Rectal smooth muscle tissue (tissue), 1 donor: ENCODE data around the gene LAMA5.
"Not testable (repeated sequence)": the region's sequence is repeated elsewhere in the genome, so short reads cannot be mapped to it uniquely, and the experiment has no call there.

Experiments
- H3K27ac ChIP-seq: one replicate; pipeline ENCODE4 v1.7.0; 2013; ENCODE audit warnings: low read depth, low read length, inconsistent platforms
- H3K27me3 ChIP-seq: one replicate; pipeline ENCODE4 v1.7.0; 2013; ENCODE audit warnings: low read length; ENCODE audit not compliant: control insufficient read depth, insufficient read depth
- H3K36me3 ChIP-seq: one replicate; pipeline ENCODE4 v1.7.0; 2013; ENCODE audit warnings: low read length; ENCODE audit not compliant: control insufficient read depth, insufficient read depth
- H3K4me1 ChIP-seq: one replicate; pipeline ENCODE4 v1.7.0; 2013; ENCODE audit warnings: low read length; ENCODE audit not compliant: control insufficient read depth, insufficient read depth
- H3K4me3 ChIP-seq: one replicate; pipeline ENCODE4 v1.7.0; 2013; ENCODE audit warnings: low read length
- H3K9ac ChIP-seq: one replicate; pipeline ENCODE4 v1.7.0; 2013; ENCODE audit warnings: low read length

The LAMA5 gene

DNA sequence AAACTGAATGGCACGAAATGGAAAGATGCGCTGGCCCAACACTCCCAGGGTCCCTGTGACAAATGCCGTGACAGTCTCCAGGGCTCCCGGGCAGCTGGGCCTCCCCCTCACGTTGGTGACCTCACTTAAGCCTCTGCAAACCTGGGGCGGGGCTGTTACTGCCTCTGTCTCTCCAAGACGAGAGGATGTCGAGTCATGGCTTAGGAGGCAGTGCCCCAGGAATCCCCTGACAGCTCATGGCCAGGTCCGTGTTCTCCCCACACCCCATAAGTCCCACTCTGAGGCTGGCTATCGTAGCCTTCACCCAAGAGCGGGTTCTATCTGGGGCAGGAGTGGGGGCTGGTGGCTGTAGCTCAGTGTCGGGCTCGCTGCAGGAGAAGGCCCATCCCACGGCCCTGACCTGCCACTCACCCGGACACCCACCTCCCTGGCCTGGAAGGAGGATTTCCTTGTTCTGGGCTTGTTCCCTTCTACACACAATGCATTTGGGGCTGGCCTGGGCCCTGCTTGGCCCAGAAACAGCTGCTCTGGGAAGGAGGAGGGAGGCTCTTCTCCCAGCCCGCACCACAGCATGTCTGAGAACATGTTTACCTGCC lies 14.2 kb upstream of the LAMA5 start:
- H3K9ac ChIP-seq: no peak overlapping the region
- H3K27ac ChIP-seq: no peak overlapping the region
- H3K4me1 ChIP-seq: peaks cover 35% of the 10 kb centered on the region
- no peaks in the 10 kb centered on the region for H3K27me3 ChIP-seq
- H3K36me3 ChIP-seq: peaks cover 6% of the 10 kb centered on the region
- H3K4me3 ChIP-seq: no peak overlapping the region

DNA sequence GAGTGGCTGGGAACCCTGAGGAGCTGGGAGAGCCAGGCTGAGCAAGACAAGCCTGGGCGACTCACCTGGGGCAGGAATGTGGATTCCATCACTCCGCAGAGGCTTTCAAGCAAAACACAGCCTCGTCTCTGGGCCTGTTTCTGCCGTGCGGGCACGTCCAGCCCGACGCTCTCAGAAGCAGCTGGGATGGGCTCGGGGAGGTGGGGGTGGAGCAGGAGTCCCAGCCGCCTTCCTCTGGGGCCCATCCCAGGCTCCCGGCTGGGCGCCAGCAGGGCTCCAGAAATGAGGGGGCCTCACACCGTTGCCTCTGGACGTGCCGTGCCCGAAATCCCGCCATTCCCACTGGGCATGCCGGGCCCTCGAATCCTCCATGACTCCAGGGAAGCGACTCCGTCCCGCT lies 11.1 kb upstream of the LAMA5 start:
- Histone ChIP-seq H3K27ac (peak overlapping the region; percentile 96), H3K27me3 (peaks cover 2% of the 10 kb centered on the region), H3K36me3 (peaks cover 6% of the 10 kb centered on the region), H3K4me1 (peaks cover 44% of the 10 kb centered on the region), H3K9ac (no peak overlapping the region), H3K4me3 (peak overlapping the region; percentile 8)

GRCh38 chr20:62377615-62378178 lies 10.6 kb upstream of the LAMA5 start:
- Histone ChIP-seq H3K4me3 (peak overlapping the region; percentile 8), H3K4me1 (peaks cover 47% of the 10 kb centered on the region), H3K9ac (no peak overlapping the region), H3K36me3 (peaks cover 6% of the 10 kb centered on the region), H3K27ac (peak overlapping the region; percentile 96), H3K27me3 (peaks cover 2% of the 10 kb centered on the region)

DNA sequence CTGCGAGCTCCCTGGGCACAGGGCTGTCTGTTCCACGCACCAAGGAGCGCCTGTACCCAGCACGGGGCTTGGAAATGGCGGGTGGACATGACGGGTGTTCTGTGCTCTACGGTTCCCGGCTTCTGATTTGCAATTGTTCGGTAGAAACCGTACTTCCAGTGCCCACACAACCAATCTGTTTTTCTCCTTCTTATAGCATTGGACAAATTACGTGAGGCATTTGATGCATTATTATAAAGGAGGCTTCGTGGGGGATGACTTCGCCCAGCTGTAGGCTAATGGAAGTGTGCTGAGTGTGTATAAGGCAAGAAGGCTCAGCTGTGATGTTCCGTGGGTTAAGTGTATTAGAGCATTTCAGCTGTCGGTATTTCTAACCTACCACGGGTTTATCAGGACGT lies 10.0 kb upstream of the LAMA5 start:
- H3K4me3 ChIP-seq: no peak overlapping the region
- no peak overlapping the region for H3K9ac ChIP-seq
- peak overlapping the region; percentile 96 for H3K27ac ChIP-seq
- H3K36me3 ChIP-seq: peaks cover 2% of the 10 kb centered on the region
- peaks cover 47% of the 10 kb centered on the region for H3K4me1 ChIP-seq
- peaks cover 2% of the 10 kb centered on the region for H3K27me3 ChIP-seq

DNA sequence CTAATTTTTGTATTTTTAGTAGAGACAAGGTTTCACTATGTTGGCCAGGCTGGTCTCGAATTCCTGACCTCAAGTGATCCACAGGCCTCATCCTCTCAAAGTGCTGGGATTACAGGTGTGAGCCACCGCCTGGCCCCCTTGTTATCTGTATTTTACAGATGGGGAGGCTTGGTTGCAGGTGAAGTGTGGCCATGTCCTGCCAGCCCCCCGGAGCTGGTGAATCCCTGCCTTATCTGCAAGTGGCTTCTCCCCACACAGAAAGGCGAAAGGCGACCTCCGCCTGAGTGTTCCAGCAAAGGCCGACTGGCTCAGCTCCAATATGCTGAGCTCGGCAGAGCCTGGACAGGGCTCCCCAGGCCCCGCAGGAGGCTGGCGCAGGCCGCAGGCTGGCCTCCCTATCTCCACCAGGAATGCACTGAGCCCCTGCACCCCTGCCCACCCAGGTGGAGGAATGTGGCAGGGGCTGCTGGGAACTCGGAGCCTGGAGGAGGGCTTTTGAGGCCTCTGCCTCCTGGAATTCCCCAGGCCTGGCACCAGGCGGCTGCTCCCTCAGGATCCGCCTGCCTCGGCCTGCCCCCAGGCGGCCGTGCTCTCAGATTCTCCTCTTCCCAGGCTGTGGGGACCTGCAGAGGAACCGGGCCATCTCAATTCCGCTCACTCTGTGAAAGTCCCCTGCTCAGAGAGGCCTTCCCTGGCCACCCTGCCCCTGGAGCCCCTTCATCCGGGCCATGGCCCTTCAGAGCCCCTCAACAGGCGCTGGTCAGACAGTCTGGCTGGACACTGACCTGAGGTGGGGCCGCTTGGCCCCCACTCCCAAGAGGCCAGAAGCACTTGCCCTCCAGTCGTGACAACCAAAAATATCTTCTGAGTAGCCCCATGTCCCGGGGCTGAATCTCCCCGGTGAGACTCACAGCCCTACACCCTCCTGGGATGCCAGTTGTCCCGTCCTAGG lies 9.3 kb upstream of the LAMA5 start:
- peaks cover 53% of the 10 kb centered on the region for H3K4me1 ChIP-seq
- H3K9ac ChIP-seq: no peak overlapping the region
- no peaks in the 10 kb centered on the region for H3K36me3 ChIP-seq
- H3K27ac ChIP-seq: peak overlapping the region; percentile 96
- H3K27me3 ChIP-seq: peaks cover 2% of the 10 kb centered on the region
- no peak overlapping the region for H3K4me3 ChIP-seq

GRCh38 chr20:62374331-62375152 lies 7.4 kb upstream of the LAMA5 start:
- H3K4me1 ChIP-seq: peaks cover 69% of the 10 kb centered on the region
- no peaks in the 10 kb centered on the region for H3K36me3 ChIP-seq
- H3K9ac ChIP-seq: no peak overlapping the region
- no peak overlapping the region for H3K4me3 ChIP-seq
- H3K27me3 ChIP-seq: peaks cover 8% of the 10 kb centered on the region
- H3K27ac ChIP-seq: peak overlapping the region; percentile 96

DNA sequence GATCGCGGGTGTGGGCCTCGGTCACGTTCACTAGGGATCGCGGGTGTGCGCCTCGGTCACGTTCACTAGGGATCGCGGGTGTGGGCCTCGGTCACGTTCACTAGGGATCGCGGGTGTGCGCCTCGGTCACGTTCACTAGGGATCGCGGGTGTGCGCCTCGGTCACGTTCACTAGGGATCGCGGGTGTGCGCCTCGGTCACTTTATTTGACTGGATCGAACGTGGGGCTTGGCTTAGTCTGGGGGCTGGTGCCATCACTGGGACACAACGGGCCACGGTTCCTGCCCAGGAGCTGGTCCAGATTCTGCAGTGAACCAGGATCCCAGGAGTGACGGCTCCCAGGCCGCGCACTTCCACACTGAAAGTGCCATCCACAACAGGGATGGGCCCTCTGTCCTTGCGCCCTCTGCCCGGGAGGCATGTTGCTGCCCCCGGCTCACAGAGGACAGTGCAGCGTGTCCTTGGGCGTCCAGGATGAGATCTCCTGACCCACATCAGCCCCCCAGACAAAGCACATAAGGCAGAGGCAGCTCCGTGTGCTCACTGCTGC lies 6.6 kb upstream of the LAMA5 start:
- not testable (repeated sequence) for H3K27me3 ChIP-seq, H3K4me3 ChIP-seq, H3K9ac ChIP-seq, H3K36me3 ChIP-seq
- H3K4me1 ChIP-seq: peaks cover 75% of the 10 kb centered on the region
- H3K27ac ChIP-seq: peak overlapping the region; percentile 96

DNA sequence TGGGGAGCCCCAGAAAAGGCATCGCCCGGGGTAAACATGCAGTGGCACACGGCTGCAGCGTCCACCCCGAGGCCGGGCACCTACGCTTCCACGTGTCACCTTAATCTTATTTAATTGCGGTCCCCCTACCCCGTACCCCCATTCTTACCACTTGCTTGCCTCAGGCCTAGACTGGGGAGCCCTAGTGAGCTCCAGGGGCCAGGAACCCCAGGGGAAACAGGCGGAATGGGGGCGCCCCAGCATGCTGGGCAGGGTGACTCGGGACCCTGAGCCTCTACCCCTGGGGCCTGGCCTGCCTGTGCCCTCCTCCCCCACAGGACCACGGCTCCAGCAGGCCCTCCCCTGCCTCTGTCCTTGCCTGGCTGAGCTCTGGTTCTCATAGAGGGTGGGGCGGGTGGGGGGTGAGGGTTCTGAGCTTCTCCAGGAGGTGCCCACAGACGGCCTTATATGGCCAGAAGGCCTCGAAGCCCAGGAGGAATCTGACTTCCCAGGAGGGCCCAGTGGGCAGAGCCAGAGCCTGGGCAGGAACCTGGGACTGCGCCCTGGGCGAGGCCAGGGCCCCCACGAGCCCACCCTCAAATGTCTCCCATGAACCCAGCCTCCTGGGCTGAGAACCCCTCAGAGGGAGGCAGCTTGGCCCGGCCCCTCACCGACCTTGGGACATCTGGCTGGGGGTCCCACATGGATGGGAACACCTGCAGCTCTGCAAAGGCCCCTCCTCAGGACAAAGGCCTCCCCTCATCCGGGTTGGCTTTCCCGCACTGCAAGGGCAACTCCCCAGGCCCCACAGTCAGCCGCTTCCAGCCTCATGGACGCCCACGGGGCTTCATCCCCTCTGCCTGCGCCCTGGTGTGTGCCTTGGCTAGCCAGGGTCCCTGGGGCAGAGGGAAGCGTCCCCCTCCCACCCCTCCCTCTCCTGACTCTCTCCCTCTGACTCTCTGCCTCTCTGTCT lies 5.2 kb upstream of the LAMA5 start:
- H3K4me3 ChIP-seq: no peak overlapping the region
- H3K4me1 ChIP-seq: peaks cover 74% of the 10 kb centered on the region
- H3K27me3 ChIP-seq: peaks cover 10% of the 10 kb centered on the region
- peak overlapping the region; percentile 40 for H3K9ac ChIP-seq
- no peaks in the 10 kb centered on the region for H3K36me3 ChIP-seq
- H3K27ac ChIP-seq: peak overlapping the region; percentile 98

DNA sequence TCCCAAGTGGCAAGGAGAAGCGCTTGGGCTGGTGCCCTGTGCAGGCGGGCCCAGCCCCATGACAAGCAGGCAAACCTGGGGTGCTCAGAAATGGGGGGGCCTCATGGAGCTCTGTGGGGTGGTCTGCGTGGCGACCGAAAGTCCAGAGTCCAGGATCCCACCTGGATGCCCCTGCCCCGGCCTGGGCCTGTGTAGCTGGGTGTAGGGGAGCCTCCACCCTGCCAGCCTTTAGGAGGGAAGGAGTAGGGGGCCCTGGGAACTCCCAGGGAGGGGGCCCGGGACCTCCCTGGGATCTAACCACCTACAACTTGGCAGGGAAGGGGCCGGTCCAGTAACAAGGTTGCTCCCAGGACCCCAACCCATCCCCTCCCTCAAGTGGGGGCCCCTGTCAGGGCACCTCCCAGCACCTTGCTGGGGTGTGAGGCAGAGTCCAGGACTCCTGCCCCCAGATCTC lies 4.5 kb upstream of the LAMA5 start:
- Histone ChIP-seq H3K36me3 (no peaks in the 10 kb centered on the region), H3K4me1 (peaks cover 67% of the 10 kb centered on the region), H3K27ac (peak overlapping the region; percentile 96), H3K27me3 (peaks cover 10% of the 10 kb centered on the region), H3K4me3 (no peak overlapping the region), H3K9ac (peak overlapping the region; percentile 40)

GRCh38 chr20:62370807-62371587 lies 3.9 kb upstream of the LAMA5 start:
- Histone ChIP-seq H3K4me1 (peaks cover 61% of the 10 kb centered on the region), H3K4me3 (no peak overlapping the region), H3K27me3 (peaks cover 10% of the 10 kb centered on the region), H3K27ac (peak overlapping the region; percentile 96), H3K9ac (peak overlapping the region; percentile 21), H3K36me3 (no peaks in the 10 kb centered on the region)
